H1 (cell line): Measurements from ENCODE around the gene SBF2. TPM values are rescaled to one million over a fixed set of nuclear protein-coding genes. Genes with fewer than 3 reads are reported as not detected.
A peak's percentile ranks its signal among the peaks of the same experiment; 100 is the strongest.

Experiments
- CTCF ChIA-PET: fragments of 300-600 bp; sonication (Branson Sonifier 250); formaldehyde crosslinking; loops from one replicate; lab custom pipeline; 2021; ENCODE audit not compliant: partially characterized antibody; lab: Charles Lee
- POLR2A ChIA-PET: fragments of 300-600 bp; sonication (Branson Sonifier 250); formaldehyde crosslinking; loops from one replicate; lab custom pipeline; 2021; ENCODE audit warnings: inconsistent platforms; ENCODE audit not compliant: partially characterized antibody; lab: Charles Lee
- DNase-seq, 2 experiments: peaks; one replicate each; pipeline versions ENCODE4 v3.0.0 to v3.0.0-alpha.2; 2010 to 2022; ENCODE audit warnings: low spot score in 2 of 2, low read depth in 1 of 2, mixed read lengths in 1 of 2
- FAIRE-seq: peaks from 2 replicates; lab custom pipeline; 2011; peaks lifted over from hg19 to GRCh38; lab: Jason Lieb, UNC
- H2AFZ ChIP-seq: 2 replicates; pipeline ENCODE4 v1.8.1; 2012; ENCODE audit warnings: low read length, inconsistent platforms
- H2AK5ac ChIP-seq: 2 replicates; pipeline ENCODE4 v1.6.1; 2013; ENCODE audit warnings: low read depth, low read length
- H2BK120ac ChIP-seq: replicated peaks from 2 replicates; pipeline ENCODE3; 2013; ENCODE audit warnings: low read depth, low read length, inconsistent platforms
- H2BK12ac ChIP-seq: 2 replicates; pipeline ENCODE4 v1.6.1; 2013; ENCODE audit warnings: low read depth, low read length
- H2BK15ac ChIP-seq: 2 replicates; pipeline ENCODE4 v1.6.1; 2013; ENCODE audit warnings: low read length
- H2BK20ac ChIP-seq: 2 replicates; pipeline ENCODE4 v1.6.1; 2013; ENCODE audit warnings: low read length
- H2BK5ac ChIP-seq: 2 replicates; pipeline ENCODE4 v1.6.1; 2013; ENCODE audit warnings: low read depth, low read length
- H3K14ac ChIP-seq: 2 replicates; pipeline ENCODE4 v1.6.1; 2013; ENCODE audit warnings: inconsistent platforms; ENCODE audit not compliant: insufficient read length
- H3K18ac ChIP-seq: 2 replicates; pipeline ENCODE4 v1.6.1; 2013; ENCODE audit warnings: low read length; ENCODE audit errors: extremely low read depth
- H3K23ac ChIP-seq: 2 replicates; pipeline ENCODE4 v1.6.1; 2013; ENCODE audit warnings: inconsistent platforms; ENCODE audit not compliant: insufficient read length
- H3K23me2 ChIP-seq: 2 replicates; pipeline ENCODE4 v1.6.1; 2013; ENCODE audit warnings: low read depth, low read length
- H3K27ac ChIP-seq: 2 replicates; pipeline ENCODE4 v1.6.1; 2011; ENCODE audit warnings: low read depth, low read length, inconsistent platforms
- H3K27me3 ChIP-seq, 4 experiments: replicated peaks in 1 of 4; 1 replicate in 1 of 4; 2 replicates in 3 of 4; pipeline versions ENCODE4 v1.6.1 to v1.8.1; 2011 to 2013; ENCODE audit warnings: low read length in 3 of 4, mild to moderate bottlenecking in 3 of 4, inconsistent platforms in 2 of 4, mixed read lengths in 2 of 4, moderate library complexity in 1 of 4; ENCODE audit not compliant: control insufficient read depth in 3 of 4, insufficient read depth in 3 of 4; ENCODE audit errors: extremely low read depth in 1 of 4
- H3K36me3 ChIP-seq, 4 experiments: 2 replicates each; pipeline versions ENCODE4 v1.6.1 to v1.8.1; 2011 to 2013; ENCODE audit warnings: mild to moderate bottlenecking in 4 of 4, low read length in 3 of 4, moderate library complexity in 2 of 4, control low read depth in 1 of 4, inconsistent platforms in 1 of 4; ENCODE audit not compliant: insufficient read depth in 4 of 4, control insufficient read depth in 2 of 4
- H3K4ac ChIP-seq: replicated peaks from 2 replicates; pipeline ENCODE3; 2013; ENCODE audit warnings: low read length, low read depth, mixed read lengths, inconsistent platforms; ENCODE audit not compliant: insufficient read length
- H3K4me1 ChIP-seq, 4 experiments: replicated peaks in 1 of 4; 1 replicate in 1 of 4; 2 replicates in 3 of 4; pipeline versions ENCODE4 v1.6.1 to v1.8.1; 2011 to 2013; ENCODE audit warnings: low read length in 3 of 4, inconsistent platforms in 2 of 4, mixed read lengths in 1 of 4; ENCODE audit not compliant: insufficient read depth in 4 of 4, control insufficient read depth in 3 of 4
- H3K4me2 ChIP-seq, 2 experiments: 2 replicates each; pipeline versions ENCODE4 v1.6.1 to v1.8.1; 2011 to 2013; ENCODE audit warnings: low read depth in 2 of 2, low read length in 2 of 2, control low read depth in 1 of 2, inconsistent platforms in 1 of 2, mild to moderate bottlenecking in 1 of 2; ENCODE audit not compliant: insufficient read depth in 1 of 2
- H3K4me3 ChIP-seq, 4 experiments: fragments of 200-600, 300-600 bp in 1 of 4; sonication (generic), shearing (Covaris generic), sonication (Bioruptor Twin) in 1 of 4; 2 replicates each; pipeline versions ENCODE4 v1.5.1 to v1.8.1; 2011 to 2016; ENCODE audit warnings: low read length in 4 of 4, low read depth in 3 of 4, control low read depth in 2 of 4, inconsistent platforms in 2 of 4, mild to moderate bottlenecking in 2 of 4, mixed read lengths in 1 of 4, moderate library complexity in 1 of 4; ENCODE audit not compliant: insufficient read depth in 2 of 4; ENCODE audit errors: extremely low read depth in 1 of 4
- H3K56ac ChIP-seq: replicated peaks from 2 replicates; pipeline ENCODE3; 2013; ENCODE audit warnings: low read depth, mild to moderate bottlenecking, mixed read lengths, low read length, inconsistent platforms; ENCODE audit not compliant: insufficient read length
- H3K79me1 ChIP-seq: 2 replicates; pipeline ENCODE4 v1.6.1; 2013; ENCODE audit warnings: low read depth, low read length, control low read depth
- H3K79me2 ChIP-seq, 2 experiments: 2 replicates each; pipeline versions ENCODE4 v1.6.1 to v1.8.1; 2012 to 2013; ENCODE audit warnings: low read length in 2 of 2, mild to moderate bottlenecking in 2 of 2, inconsistent platforms in 1 of 2; ENCODE audit not compliant: insufficient read depth in 2 of 2, control insufficient read depth in 1 of 2
- H3K9ac ChIP-seq, 4 experiments: replicated peaks in 1 of 4; 1 replicate in 1 of 4; 2 replicates in 3 of 4; pipeline versions ENCODE4 v1.6.1 to v1.8.1; 2011 to 2013; ENCODE audit warnings: low read depth in 3 of 4, low read length in 3 of 4, control low read depth in 2 of 4, mild to moderate bottlenecking in 2 of 4, moderate library complexity in 2 of 4, inconsistent platforms in 1 of 4; ENCODE audit errors: extremely low read depth in 1 of 4
- H3K9me3 ChIP-seq, 2 experiments: 2 replicates each; pipeline versions ENCODE4 v1.6.1 to v1.8.1; 2012 to 2013; ENCODE audit warnings: mild to moderate bottlenecking in 2 of 2, moderate library complexity in 2 of 2, control low read depth in 1 of 2, inconsistent platforms in 1 of 2, low read depth in 1 of 2, low read length in 1 of 2, mixed read lengths in 1 of 2; ENCODE audit not compliant: insufficient read depth in 2 of 2
- H4K20me1 ChIP-seq, 2 experiments: replicated peaks in 1 of 2; 2 replicates each; pipeline versions ENCODE3 to v1.8.1; 2011 to 2013; ENCODE audit warnings: inconsistent platforms in 2 of 2, low read length in 2 of 2, mild to moderate bottlenecking in 1 of 2; ENCODE audit not compliant: insufficient read depth in 2 of 2, control insufficient read depth in 1 of 2
- H4K5ac ChIP-seq: 2 replicates; pipeline ENCODE4 v1.6.1; 2013; ENCODE audit warnings: low read length, low read depth, mixed read lengths, inconsistent platforms; ENCODE audit not compliant: insufficient read length
- H4K8ac ChIP-seq: 2 replicates; pipeline ENCODE4 v1.8.0; 2013; ENCODE audit warnings: mild to moderate bottlenecking, moderate library complexity, low read length, inconsistent platforms; ENCODE audit not compliant: insufficient read depth; ENCODE audit errors: extremely low read depth
- H4K91ac ChIP-seq: replicated peaks from 2 replicates; pipeline ENCODE3; 2013; ENCODE audit warnings: low read length, mixed read lengths, inconsistent platforms; ENCODE audit not compliant: insufficient read length
- GTF2F1 ChIP-seq: IDR thresholded peaks from 2 replicates; pipeline ENCODE4 v1.6.1; 2012; ENCODE audit warnings: low read depth, low read length, improper control_type of control experiment, borderline replicate concordance
- POLR2A ChIP-seq, 2 experiments: IDR thresholded peaks; 1 replicate in 1 of 2; 2 replicates in 1 of 2; pipeline ENCODE4 v1.6.1; 2011; ENCODE audit warnings: low read depth in 2 of 2, low read length in 2 of 2, mild to moderate bottlenecking in 2 of 2; ENCODE audit errors: control extremely low read depth in 1 of 2
- RBBP5 ChIP-seq: IDR thresholded peaks from 2 replicates; pipeline ENCODE4 v1.7.1; 2012; ENCODE audit warnings: low read depth, mild to moderate bottlenecking, inconsistent platforms, low read length, moderate library complexity, borderline replicate concordance
- RXRA ChIP-seq: IDR thresholded peaks from 2 replicates; pipeline ENCODE4 v1.6.1; 2011; ENCODE audit warnings: low read depth, mild to moderate bottlenecking, low read length, moderate library complexity; ENCODE audit not compliant: insufficient read depth
- TEAD4 ChIP-seq: IDR thresholded peaks from 2 replicates; pipeline ENCODE4 v1.6.1; 2012; ENCODE audit warnings: low read depth, low read length, inconsistent platforms, mixed read lengths
- WGBS, 2 experiments: shearing (Covaris generic) in 1 of 2; methylation state at CpG; one replicate each; pipeline versions ENCODE4 v1.1.6 to v1.1.7; 2013 to 2015; ENCODE audit warnings: low lambda C conversion rate in 2 of 2, mixed read lengths in 2 of 2, inconsistent platforms in 1 of 2, low coverage in 1 of 2, missing lambda C conversion rate in 1 of 2; ENCODE audit not compliant: insufficient replicate concordance in 2 of 2, insufficient coverage in 1 of 2, insufficient read length in 1 of 2; ENCODE audit errors: extremely low coverage in 1 of 2, missing lambda C conversion rate in 1 of 2; 5-methylcytosine and 5-hydroxymethylcytosine counted together
- polyA plus RNA-seq, 7 experiments: library from polyadenylated mRNA; depleted of rRNA in 3 of 7; stranded (reverse) in 5 of 7; unstranded in 2 of 7; fragments of >200 nt in 5 of 7; fragments of 200-250 nt in 2 of 7; gene quantifications; 1 replicate in 5 of 7; 2 replicates in 1 of 7; 4 replicates in 1 of 7; pipeline versions ENCODE4 v1.2.1 to v1.2.3, GENCODE V29; 2011 to 2013; ENCODE audit warnings: missing spikeins in 2 of 7, mixed read lengths in 2 of 7
- total RNA-seq: library from RNA; stranded (reverse); fragmentation: NEBNext Ultra II Directional; extraction: Animal tissue kit (Norgen Biotek cat#: 25700); gene quantifications from 2 replicates; pipeline ENCODE4 v1.2.1, GENCODE V29; 2021

The SBF2 gene
- total and polyA plus RNA-seq, 2 of the 8 experiments (the other 6 are each of a cell fraction or from before 2014, with no cell fraction given) = 36.7 to 50.5 TPM

DNA sequence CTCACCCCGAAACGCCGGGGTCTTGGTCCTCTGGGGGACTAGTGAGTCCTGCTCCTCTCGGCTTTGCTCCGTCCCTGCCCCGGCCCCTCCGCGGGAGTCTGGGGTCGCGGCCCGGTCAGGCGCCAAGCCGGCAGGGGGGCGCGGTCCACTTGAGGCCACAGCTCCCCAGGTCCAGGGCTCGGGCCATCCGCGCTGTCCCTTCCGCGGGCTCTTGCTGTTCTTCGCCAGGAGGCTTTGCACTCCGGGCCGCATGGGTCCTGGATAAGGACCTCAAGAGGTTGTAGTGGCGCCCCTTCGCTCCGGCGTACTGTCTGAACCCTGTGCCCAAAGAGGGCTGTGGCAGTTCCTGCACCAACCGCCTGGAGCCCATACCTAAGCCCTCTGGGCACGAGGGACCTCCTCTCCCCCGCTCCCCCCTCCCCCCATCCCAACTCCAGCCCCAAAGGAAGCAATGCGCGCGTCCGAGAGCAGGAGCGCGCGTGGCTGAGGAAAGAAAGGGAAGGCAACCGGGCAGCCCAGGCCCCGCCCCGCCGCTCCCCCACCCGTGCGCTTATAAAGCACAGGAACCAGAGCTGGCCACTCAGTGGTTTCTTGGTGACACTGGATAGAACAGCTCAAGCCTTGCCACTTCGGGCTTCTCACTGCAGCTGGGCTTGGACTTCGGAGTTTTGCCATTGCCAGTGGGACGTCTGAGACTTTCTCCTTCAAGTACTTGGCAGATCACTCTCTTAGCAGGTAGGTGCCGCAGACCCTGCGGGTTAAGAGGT, 10.7 kb upstream of the SBF2 start, which contains the start of gene ADM:
Gene ADM, plus strand, starts transcription at position 579 of the 767 bp plus-strand sequence. CDS start 628 bp downstream, outside the sequence.
- Histone ChIP-seq H3K14ac (peak within 1 kb of the TSS; percentile 2), H3K27ac (no peak within 1 kb of the TSS; the same call in 1 of the 2 replicates), H3K36me3 (peaks cover 0 to 17% (median 8%) of the 10 kb centered on the region in 4 experiments; a peak in 3 of 8 replicates), H3K9ac (peak within 1 kb of the TSS; percentile 64 to 80 (median 70)), H4K8ac (peak within 1 kb of the TSS; percentile 35; the same call in 1 of the 2 replicates), H3K79me2 (peaks cover 0 to 31% of the 10 kb centered on the region in 2 experiments; a peak in 3 of 4 replicates), H3K56ac (peak within 1 kb of the TSS; percentile 81), H2BK12ac (peak within 1 kb of the TSS; percentile 51), H3K79me1 (no peaks in the 10 kb centered on the region), H2BK15ac (peak within 1 kb of the TSS; percentile 96; the same call in 1 of the 2 replicates), H4K20me1 (peaks cover 6 to 9% of the 10 kb centered on the region in 2 experiments), H2AFZ (no peak within 1 kb of the TSS), H2BK20ac (0 out of 2 replicates have a peak within 1 kb of the TSS, but pooled peaks have one; percentile 65), H2BK5ac (peak within 1 kb of the TSS; percentile 82; the same call in 1 of the 2 replicates), H3K9me3 (no peaks in the 10 kb centered on the region), H4K5ac (no peak within 1 kb of the TSS), H3K4me2 (peak within 1 kb of the TSS; percentile 87 to 100), H2AK5ac (0 out of 2 replicates have a peak within 1 kb of the TSS, but pooled peaks have one; percentile 46), H4K91ac (peak within 1 kb of the TSS; percentile 71), H3K4me3 (peak within 1 kb of the TSS; percentile 70 to 92 (median 88)), H3K4me1 (peaks cover 6 to 25% (median 9%) of the 10 kb centered on the region in 4 experiments), H2BK120ac (peak within 1 kb of the TSS; percentile 82), H3K18ac (peak within 1 kb of the TSS; percentile 79), H3K23me2 (peaks cover 37% of the 10 kb centered on the region), H3K4ac (peak within 1 kb of the TSS; percentile 62), H3K23ac (no peak within 1 kb of the TSS), H3K27me3 (peaks cover 0 to 53% (median 18%) of the 10 kb centered on the region in 4 experiments; a peak in 5 of 7 replicates)
- no peak for FAIRE-seq
- WGBS, 2 experiments = 1% methylated on average over 29 of the region's 48 CpGs; no CpG with 5 or more reads in 1 of the 2 experiments
- CTCF ChIA-PET = interaction anchor here (0.6 to 10.0 kb wide), 37 partner anchors 9 to 547 kb away, joined by 3 to 97 read pairs (median 4); no protein-coding TSS in a partner anchor
- peak in 1 of 2 experiments; percentile 87 for DNase-seq
- POLR2A ChIA-PET = interaction anchor here (0.6 to 10.6 kb wide), 42 partner anchors 11 to 699 kb away, joined by 3 to 156 read pairs (median 4); partner anchors contain the start of genes EIF4G2, RNF141 and SBF2
- TF ChIP-seq POLR2A (IDR thresholded peaks at IDR 0.05; ENCODE audit: control extremely low read depth in 1 of 2, low read depth in 2 of 2, low read length in 2 of 2) = peak; percentile 92 to 98
- peak; percentile 95 for TF ChIP-seq RXRA
- TF ChIP-seq GTF2F1 = peak; percentile 92
- TF ChIP-seq TEAD4 = no peak
- 0 out of 2 replicates have a peak, but pooled peaks have one; percentile 39 for TF ChIP-seq RBBP5
